A204.1 (cell line): Measurements from ENCODE around the gene ARMC10.
"Not testable (repeated sequence)": the region's sequence is repeated elsewhere in the genome, so short reads cannot be mapped to it uniquely, and the experiment has no call there.

Source experiments
- FAIRE-seq: peaks from 2 replicates; lab custom pipeline; 2012; peaks lifted over from hg19 to GRCh38; lab: Jason Lieb, UNC

Gene ARMC10

DNA sequence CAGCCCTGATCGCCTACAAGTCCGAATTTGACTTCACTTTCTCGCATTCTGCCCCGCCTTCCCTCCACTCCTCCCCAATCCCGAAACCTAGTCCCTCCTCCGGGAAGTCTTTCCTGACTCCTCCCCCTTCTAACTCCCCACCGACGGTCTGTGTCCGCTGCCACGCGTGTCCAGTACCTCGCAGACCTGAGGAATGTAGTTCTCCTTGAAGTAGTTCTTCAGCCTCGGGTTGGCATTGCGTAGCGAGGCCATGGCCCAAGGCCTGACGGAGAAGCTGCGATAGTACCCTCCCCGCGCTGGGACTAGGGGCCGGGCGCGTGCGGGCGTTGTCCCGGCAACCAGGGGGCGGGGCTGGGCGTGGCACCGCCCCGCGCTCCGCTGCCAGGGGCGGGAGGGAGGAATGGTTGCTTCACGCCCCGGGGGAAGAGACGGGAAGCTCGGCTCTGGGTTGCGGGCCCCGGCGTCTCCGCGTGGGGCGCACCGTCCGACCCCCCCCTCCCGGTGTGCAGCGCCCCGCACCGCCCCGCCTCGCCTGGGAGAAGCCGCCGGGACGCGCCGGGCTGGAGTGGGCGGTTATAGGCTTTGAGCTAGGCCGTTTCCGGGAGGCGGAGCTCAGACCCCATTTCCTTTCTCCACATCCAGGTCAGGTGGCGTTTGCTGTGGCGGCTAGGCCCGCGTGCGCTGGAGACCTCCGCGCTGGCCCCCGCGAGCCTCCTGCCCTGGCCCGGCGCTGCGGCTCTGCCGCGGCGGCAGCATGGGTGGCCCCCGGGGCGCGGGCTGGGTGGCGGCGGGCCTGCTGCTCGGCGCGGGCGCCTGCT, at the start of gene ARMC10, which contains the start of gene FBXL13:
ARMC10 (plus strand) TSS at position 622 of the 818 bp plus-strand sequence; CDS start at position 755, 133 bp downstream.
FBXL13 (minus strand) TSS at position 278 of the 818 bp plus-strand sequence.
- FAIRE-seq, result peak; percentile 68

DNA sequence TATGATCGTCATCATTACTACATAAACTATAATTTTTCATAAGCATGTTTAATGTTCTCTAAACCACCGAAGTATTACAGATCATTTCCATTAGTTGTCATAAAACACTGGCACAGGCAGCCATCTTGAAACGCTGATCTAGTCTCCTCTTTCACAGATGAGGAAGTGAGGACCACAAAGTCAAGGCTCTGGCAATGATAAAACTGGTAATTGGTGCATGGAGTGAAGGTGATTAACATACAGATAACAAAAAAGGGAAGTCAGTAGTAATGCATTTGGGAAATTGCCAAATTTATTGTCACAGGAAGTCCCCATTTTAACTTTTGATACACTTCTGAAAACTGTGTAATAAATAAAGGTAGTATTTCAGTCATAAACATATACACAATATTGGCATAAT, 49.6 kb upstream of the ARMC10 start:
- no peak for FAIRE-seq

DNA sequence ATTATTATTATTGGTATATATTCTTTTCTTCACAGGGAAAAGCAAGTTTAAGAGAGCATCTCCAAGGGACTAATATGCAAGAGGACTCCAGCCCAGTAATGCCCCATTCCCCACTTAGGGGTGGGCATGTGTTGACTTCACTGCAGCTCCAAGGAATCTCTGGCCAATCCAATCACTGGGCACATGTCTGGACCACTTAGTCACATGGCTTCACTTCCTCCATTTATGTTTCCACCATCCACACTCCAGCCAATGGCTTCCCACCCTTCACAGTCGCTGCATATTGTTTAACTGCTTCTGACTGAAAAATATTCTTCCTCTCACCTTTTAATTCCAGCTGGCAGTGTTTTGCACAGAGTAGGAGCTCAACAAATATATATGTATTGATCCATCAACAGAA, 43.9 kb upstream of the ARMC10 start:
- FAIRE-seq, result no peak

DNA sequence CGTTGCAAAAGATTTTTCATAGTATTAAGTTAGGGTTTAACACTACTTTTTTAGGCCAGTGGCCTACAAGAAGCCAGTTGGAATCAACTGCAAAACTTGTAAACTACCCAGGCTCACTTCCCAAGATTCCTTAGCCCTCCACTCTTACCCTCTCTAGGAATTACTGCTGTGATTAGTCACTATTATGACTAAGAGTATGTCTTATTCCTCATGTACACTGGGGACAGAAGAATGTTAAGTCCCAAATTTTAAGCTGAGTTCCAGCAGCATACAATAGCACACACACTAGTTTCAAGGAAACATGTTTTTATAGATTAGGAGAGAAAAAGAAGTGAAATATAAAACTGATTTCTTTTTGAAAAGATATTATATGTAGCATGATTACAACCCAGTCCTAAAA, 43.2 kb upstream of the ARMC10 start:
- FAIRE-seq, result no peak

DNA sequence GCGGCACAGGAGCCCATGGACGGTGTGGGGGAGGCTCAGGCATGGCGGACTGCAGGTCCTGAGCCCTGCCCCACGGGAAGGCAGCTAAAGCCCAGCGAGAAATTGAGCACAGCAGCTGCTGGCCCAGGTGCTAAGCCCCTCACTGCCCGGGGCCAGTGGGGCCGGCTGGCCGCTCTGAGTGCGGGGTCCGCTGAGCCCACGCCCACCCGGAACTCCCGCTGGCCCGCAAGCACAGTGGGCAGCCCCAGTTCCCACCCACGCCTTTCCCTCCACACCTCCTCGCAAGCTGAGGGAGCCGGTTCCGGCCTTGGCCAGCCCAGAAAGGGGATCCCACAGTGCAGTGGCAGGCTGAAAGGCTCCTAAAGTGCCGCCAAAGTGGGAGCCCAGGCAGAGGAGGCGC, 40.6 kb upstream of the ARMC10 start:
- FAIRE-seq, result not testable (repeated sequence)

DNA sequence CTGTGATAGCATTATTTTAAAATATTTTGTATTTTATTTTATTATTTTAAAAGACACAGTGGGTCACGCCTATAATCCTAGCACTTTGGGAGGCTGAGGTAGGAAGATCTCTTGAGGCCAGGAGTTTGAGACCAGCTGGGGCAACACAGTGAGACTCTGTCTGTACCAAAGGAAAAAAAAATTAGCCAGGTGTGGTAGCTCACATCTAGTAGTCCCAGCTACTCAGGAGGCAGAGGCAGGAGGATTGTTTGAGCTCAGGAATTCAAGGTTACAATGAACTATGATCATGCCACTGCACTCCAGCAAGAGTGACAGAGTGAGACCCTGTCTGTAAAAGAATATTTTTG, 37.5 kb upstream of the ARMC10 start:
- FAIRE-seq, result no peak

DNA sequence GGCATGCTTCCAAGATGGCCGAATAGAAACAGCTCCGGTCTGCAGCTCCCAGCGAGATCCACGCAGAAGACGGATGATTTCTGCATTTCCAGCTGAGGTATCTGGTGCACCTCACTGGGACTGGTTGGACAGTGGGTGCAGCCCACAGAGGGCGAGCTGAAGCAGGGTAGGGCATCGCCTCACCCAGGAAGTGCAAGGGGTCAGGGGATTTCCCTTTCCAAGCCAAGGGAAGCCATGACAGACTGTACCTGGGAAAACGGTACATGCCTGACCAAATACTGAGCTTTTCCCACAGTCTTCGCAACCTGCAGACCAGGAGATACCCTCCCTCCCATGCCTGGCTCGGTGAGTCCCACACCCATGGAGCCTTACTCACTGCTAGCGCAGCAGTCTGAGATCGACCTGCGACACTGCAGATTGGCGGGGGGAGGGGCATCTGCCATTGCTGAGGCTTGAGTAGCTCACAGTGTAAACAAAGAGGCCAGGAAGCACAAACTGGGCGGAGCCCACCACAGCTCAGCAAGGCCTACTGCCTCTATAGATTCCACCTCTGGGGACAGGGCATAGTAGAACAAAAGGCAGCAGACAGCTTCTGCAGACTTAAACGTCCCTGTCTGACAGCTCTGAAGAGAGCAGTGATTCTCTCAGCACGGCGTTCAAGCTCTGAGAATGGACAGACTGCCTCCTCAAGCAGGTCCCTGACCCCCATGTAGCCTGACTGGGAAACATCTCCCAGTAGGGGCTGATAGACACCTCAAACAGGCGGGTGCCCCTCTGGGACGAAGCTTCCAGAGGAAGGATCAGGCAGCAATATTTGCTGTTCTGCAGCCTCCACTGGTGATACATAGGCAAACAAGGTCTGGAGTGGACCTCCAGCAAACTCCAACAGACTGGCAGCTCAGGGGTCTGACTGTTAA, 36.9 kb upstream of the ARMC10 start:
- FAIRE-seq, result not testable (repeated sequence)

DNA sequence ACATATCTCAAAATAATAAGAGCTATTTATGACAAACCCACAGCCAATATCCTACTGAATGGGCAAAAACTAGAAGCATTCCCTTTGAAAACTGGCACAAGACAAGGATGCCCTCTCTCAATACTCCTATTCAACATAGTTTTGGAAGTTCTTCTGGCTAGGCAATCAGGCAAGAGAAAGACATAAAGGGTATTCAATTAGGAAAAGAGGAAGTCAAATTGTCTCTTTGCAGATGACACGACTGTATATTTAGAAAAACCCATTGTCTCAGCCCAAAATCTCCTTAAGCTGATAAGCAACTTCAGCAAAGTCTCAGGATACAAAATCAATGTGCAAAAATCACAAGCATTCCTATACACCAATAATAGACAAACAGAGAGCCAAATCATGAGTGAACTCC, 33.1 kb upstream of the ARMC10 start:
- FAIRE-seq, result not testable (repeated sequence)

DNA sequence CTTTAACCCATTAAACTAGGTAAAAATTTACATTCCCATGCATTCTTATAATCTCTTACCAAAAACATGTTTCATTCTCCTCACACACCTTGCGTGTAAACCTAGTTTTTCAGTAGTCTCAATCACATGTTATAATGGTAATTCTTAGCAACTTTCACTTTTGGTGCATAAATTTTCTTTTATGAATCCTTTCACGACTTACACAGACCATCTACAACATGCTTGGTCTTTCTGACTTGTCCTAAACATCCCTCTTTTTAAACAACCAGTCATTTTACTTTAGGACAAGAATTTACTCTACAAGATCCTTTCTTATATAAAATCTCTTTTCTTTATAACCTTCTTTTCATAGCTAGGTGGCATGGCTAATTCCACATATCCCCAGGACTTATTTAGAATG, 26.1 kb upstream of the ARMC10 start:
- FAIRE-seq, result peak; percentile 74

DNA sequence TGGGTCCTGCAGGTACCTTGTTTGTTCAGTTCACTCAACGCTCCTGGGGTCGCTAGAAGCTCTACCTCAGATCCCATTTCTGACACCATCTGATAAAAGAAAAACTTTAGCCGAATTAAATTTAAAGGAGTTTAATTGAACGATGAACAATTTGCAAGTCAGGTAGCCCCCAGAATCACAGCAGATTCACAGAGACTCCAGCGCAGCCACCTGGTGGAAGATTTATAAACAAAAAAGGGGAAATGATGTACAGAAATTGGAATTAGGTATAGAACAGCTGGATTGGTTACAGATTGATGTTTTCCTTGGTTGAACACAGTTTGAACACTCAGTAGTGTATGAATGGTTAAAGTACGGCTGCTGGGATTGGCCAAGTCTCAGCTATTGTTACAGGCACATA, 23.4 kb upstream of the ARMC10 start:
- FAIRE-seq, result no peak

DNA sequence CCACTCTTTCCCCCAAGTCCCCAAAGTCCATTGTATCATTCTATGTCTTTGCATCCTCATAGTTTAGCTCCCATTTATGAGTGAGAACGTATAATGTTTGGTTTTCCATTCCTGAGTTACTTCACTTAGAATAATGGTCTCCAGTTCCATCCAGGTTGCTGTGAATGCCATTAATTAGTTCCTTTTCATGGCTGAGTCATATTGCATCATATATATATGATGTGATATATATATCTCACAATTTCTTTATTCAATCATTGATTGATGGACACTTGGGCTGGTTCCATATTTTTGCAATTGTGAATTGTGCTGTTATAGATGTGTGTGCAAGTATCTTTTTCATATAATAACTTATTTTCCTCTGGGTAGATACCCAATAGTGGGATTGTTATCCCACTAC, 18.9 kb upstream of the ARMC10 start:
- not testable (repeated sequence) for FAIRE-seq

DNA sequence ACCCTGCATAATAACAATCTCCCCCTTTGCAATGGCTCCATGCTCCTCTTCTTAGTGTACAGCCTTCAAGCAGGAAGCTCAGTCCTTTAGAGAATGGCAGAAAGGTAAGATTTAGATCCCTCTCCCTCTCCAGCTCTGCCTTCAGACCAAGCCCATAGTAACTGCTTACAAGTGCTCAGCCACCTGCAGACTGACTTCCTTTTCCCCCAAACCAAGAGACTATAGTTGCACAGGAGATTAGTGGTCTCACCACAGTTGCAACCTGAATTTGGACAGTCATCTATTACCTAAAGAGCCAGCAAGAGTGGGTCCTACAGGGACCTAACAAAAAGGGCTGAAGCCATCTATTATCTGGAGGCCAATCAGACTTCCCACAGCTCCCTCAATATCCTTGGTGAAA, 16.8 kb upstream of the ARMC10 start:
- no peak for FAIRE-seq

DNA sequence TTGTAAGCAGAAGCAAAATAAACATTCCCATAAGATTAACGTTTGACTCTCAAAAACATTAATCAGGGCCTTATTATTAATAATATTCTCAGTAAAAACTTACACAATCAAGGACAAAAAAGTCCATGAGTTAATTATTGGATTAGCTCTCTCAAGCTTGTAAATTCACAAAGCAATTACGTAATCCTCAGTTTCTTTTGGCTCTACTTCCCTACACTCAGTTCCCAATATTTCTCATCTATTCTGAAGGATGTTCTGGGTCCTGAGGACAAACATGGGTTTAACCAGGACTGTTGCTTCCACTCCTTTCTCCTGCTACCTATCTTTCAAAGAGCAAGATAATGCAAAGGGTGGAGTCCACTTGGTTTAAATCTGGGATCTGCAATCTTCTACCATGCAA, 15.5 kb upstream of the ARMC10 start:
- FAIRE-seq, result no peak

DNA sequence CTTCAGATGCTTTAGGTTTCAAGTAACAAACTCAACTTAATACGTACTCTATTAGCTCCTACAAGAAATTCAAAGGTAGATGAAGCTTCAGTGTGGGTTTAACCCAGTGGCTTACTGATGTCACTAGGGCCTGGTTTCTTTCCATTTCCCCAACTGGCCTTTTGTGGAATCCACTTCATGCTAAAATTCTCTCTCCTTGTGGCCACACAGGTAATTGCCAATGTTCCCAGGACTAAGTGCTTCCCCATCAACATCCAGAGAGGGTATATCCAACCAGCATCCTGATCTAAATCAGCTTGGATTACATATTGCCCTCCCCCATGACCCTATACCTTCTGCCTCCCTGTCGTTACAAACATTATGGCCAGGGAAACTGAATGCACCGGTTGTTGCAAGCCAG, 11.0 kb upstream of the ARMC10 start:
- no peak for FAIRE-seq

DNA sequence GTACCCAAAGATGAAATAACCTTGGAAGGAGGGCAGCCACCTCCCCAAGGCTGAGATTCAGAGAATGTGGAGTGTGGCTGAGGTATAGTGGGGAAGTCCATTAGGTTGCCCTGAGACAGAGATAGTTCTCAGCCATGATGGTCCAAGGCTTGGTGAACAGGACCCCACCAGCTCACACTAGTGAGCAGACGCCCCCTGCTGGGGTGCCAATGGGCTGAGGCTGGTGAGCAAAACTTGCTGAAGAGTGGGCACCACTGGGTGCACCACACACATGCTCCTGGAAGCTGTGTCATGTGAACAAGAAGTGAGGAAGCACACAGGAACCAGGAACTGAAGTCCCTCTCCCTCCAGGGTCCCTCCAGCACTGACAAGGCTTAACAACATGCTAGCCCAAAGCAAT, 9.3 kb upstream of the ARMC10 start:
- no peak for FAIRE-seq

DNA sequence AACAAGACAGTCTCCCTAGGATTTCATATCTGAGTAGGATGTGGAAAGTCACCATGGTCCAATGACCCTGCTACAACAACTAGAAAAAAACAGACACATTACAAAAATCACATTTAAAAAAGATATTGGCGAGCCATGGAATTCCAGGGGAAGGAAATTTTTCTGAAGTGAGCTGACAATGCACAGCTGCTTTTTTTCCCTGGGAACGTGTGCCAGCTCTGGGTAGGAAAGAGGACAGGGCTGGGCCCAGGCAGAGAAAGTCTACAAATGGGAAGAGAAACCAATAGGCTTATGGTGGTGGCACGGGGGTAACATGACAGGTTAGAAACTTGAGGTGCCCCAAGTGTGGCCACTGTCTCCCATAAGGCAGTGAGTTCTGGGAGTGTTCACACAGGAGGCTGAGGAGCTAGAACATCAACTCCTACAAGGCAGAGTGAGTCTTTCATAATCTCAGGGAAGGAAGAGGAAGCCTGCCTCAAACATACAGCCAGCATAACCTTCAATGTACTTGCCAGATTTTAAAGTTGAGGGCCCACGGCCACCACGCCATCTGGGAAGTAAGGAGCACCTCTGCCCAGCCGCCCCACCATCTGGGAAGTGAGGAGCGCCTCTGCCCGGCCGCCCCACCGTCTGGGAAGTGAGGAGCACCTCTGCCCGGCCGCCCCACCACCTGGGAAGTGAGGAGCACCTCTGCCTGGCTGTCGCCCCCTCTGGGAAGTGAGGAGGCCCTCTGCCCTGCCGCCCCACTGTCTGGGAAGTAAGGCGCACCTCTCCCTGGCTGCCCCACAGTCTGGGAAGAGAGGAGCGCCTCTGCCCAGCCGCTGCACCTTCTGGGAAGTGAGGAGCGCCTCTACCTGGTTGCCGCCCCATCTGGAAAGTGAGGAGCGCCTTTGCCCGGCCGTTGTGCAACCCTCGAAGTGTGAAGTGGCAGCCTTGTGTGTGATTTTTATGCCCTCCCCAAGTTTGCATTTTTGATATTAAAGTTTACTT, 6.2 kb upstream of the ARMC10 start:
- FAIRE-seq, result no peak

DNA sequence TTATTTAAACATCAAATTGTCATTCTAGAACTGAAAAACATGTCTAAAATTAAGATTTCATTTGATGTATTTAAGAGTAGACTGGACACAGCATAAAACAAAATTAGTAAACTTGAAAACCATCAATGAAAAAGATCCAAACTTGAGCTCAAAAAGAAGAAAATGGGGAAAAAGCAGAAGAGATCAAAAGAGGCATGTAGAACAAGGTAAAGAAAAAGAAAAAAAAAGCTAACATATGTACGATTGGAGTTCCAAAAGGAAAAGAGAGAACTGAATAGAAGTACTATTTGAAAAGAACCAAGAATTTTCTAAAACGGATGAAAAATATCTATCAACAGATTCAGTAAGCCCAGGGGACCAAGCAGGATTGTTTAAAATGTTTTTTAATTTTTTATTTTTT, 3.9 kb upstream of the ARMC10 start:
- no peak for FAIRE-seq

DNA sequence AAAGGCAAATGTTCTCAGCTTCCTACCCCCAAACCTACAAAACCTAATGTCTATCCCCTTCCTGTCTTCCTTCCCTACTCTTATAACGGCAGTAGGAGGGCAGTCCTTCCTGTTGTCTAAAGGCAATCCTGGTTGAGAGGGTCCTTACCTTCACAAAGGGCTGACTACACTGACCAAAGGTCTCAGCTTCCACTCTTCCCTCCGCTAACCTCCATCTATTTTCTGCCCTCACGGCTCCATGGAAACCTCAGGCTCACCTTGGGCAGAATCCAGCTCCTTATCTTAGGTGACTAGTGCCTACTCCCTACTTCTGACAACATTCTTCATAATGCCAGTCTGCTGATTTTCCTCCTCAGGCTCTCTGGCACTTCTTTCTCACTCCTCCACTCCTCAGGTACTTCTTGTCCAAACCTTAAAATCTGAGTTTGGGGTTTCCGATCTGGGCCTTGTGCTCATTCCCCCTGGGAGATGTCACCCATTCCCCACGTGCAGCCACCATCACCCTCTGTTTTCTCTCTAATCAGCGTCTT, 886 bp upstream of the ARMC10 start:
- no peak for FAIRE-seq

DNA sequence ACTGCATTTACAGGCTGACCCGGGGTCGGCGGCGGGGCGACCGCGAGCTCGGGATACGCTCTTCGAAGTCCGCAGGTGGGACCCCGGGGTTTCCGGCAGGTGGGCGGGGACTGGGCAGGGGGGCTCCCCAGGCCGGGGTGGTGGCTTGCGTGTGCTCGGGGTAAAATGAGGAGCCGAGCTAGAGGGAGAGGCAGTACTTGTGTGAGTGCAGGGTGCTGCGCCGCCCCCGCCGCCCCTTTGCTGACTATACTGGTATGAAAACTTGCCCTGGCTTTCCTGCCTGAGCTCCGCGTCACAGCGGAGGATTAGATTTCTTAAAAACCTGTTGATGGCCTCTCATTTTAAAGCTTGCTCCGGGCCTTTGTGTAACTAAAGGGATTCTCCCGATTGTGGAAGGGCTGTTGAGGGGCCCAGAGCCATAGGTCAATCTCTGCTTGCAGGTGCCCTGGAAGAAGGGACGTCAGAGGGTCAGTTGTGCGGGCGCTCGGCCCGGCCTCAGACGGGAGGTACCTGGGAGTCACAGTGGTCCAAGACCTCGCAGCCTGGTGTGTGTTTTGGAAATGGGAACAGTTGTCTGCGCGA, 488 bp downstream of the ARMC10 start:
- no peak for FAIRE-seq

DNA sequence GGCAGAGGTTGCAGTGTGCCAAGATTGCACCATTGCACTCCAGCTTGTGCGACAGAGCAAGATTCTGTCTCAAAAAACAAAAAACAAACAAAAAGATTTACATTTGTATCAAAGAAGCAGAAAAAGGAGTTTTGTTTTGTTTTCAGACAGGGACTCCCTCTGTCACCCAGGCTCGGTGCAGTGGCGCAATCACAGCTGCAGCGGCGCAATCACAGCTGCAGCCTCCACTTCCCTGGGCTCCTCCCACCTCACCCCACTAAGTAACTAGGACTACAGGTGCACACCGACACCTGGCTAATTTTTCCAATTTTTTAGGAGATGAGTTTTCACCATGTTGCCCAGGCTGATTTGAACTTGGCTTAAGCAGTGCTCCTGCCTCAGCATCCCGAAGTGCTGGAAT, 1.8 kb downstream of the ARMC10 start:
- no peak for FAIRE-seq

DNA sequence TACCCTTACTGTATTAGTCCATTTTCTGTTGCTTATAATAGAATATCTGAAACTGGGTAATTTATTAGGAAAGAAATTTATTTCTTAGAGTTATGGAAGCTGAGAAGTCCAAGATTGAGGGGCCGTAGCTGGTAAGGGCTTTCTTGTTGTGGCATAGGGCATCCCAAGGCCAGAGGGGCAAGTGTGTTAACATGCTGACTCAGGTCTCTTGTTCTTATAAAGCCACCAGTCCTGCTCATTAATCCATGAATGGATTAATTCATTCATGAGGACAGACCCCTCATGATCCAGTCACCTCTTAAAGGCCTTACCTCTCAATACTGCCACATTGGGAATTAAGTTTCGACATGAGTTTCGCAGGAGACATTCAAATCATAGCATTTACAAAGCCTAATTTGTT, 2.4 kb downstream of the ARMC10 start:
- no peak for FAIRE-seq
